Epithelial cell of esophagus (primary cell): ENCODE data around the gene ZNF830.
"Not testable (repeated sequence)": the region's sequence is repeated elsewhere in the genome, so short reads cannot be mapped to it uniquely, and the experiment has no call there.

Source experiments
- DNase-seq: peaks from one replicate; pipeline ENCODE4 v3.0.0; 2010; ENCODE audit warnings: low read depth
- H3K4me3 ChIP-seq: 2 replicates; pipeline ENCODE4 v1.5.1; 2011; ENCODE audit warnings: mild to moderate bottlenecking, low read length, control low read depth
- TF ChIP-seq, protein P1 (sequence below): IDR thresholded peaks from 2 replicates; pipeline ENCODE4 v1.5.1; 2011; ENCODE audit warnings: low read depth, mild to moderate bottlenecking, low read length, control low read depth, inconsistent platforms; ENCODE audit not compliant: insufficient read depth; ENCODE audit errors: missing control alignments

ZNF830 gene

DNA sequence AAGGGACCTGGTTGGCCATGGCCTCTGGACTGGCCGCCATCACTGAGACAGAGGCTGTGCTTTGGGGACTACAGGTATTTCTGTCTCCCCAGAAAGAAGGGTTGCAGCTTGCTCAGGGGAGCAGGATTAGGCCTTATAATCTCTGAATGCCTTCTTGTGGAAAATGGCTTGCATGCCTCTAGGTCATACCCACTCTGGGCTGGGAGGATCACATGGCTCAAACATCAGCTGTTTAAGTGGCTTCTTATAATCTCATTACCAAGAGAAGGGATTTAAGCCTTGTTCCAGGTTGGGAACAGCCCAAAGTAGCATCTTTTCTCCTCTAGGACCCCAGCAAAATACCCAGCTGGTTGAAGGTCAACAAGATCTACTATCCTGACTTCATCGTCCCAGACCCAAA is 38.1 kb downstream of the ZNF830 start:
- H3K4me3 ChIP-seq, result no peak overlapping the region

DNA sequence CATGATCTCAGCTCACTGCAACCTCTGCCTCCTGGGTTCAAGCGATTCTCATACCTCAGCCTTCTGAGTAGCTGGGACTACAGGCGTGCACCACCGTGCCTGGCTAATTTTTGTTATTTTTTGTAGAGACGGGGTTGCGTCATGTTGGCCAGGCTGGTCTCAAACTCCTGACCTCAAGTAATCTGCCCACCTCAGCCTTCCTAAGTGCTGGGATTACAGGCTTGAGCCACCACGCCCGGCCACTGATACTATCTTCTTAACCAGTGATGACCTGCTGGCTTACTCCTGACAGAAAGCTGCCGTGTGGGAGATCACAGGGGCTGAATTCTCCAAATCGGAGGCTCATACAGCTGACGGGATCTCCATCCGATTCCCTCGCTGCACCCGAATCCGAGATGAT is 39.6 kb downstream of the ZNF830 start:
- not testable (repeated sequence) for H3K4me3 ChIP-seq, DNase-seq

More for the DNA sequence above, 38.1 kb downstream of the ZNF830 start:
- TF ChIP-seq, protein P1, sequence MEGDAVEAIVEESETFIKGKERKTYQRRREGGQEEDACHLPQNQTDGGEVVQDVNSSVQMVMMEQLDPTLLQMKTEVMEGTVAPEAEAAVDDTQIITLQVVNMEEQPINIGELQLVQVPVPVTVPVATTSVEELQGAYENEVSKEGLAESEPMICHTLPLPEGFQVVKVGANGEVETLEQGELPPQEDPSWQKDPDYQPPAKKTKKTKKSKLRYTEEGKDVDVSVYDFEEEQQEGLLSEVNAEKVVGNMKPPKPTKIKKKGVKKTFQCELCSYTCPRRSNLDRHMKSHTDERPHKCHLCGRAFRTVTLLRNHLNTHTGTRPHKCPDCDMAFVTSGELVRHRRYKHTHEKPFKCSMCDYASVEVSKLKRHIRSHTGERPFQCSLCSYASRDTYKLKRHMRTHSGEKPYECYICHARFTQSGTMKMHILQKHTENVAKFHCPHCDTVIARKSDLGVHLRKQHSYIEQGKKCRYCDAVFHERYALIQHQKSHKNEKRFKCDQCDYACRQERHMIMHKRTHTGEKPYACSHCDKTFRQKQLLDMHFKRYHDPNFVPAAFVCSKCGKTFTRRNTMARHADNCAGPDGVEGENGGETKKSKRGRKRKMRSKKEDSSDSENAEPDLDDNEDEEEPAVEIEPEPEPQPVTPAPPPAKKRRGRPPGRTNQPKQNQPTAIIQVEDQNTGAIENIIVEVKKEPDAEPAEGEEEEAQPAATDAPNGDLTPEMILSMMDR, result no peak
- no peak for DNase-seq

DNA sequence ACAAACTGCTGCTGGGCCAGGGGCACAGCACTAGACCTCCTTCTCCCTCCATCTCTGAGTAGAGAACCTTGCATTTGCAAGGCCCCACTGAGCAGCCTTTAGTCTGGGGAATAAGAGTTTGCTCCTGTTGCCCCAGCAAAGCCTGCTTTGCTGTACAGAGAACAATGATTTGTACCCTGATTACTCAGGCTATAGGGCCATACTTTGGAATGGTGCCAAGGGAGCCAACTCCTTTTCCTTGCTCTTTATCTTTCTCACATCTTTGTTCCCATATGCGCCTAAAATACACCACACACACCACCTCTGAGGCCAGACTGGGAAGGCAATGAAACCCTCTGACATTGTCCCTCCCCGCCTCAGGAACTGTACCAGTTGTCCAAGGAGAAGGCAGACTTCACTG is 40.2 kb downstream of the ZNF830 start:
- no peak for DNase-seq
- no peak overlapping the region for H3K4me3 ChIP-seq
- TF ChIP-seq, protein P1, result no peak

DNA sequence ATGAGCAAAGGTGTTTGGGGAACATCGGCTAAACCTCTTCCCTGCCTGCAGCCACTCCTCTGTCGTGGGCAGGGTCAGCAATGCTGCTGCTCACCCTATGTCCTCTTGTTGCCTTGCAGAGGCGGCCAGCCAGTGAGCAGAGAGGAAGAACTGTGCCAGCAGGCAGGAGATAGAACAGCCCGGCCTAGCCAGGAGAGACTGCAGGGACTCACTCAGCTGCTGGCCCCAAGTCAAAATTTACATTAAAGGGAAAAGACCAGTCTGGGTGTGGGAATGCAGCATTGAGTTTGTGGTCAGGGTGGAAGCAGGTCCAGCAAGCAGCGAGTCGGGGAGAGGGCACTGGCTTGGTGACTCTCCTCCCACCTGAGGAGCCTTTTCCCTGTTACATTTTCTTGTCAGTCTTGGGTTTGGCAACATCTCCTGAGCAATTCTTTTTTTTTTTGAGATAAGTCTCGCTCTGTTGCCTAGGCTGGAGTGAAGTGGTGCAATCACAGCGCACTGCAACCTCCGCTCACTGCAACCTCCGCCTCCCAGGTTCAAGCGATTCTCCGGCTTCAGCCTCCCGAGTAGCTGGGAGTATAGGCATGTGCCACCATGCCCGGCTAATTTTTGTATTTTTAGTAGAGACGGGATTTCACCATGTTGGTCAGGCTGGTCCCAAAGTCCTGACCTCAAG is 41.7 kb downstream of the ZNF830 start:
- H3K4me3 ChIP-seq, result no peak overlapping the region
- DNase-seq, result no peak
- TF ChIP-seq, protein P1, result no peak

DNA sequence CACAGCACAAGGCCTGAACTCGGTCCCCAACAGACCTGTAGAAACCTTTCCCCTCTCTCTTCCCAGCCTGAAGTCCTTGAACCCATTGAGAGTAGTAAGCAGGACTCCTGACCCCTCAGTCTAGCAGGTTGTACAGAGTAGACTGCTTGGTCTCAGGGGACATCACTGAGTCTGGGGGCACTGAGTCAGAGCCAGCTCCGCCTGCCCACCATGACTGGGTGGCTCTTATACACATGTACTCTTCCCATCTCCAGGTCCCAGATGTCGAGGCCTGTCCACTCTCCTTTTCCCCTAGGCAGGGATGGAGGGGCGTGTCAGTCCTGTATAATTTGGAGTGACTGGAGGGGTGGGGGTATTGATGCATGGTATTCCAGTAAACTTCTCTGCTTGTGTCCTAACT is 42.4 kb downstream of the ZNF830 start:
- no peak overlapping the region for H3K4me3 ChIP-seq
- DNase-seq, result no peak
- TF ChIP-seq, protein P1, result no peak

DNA sequence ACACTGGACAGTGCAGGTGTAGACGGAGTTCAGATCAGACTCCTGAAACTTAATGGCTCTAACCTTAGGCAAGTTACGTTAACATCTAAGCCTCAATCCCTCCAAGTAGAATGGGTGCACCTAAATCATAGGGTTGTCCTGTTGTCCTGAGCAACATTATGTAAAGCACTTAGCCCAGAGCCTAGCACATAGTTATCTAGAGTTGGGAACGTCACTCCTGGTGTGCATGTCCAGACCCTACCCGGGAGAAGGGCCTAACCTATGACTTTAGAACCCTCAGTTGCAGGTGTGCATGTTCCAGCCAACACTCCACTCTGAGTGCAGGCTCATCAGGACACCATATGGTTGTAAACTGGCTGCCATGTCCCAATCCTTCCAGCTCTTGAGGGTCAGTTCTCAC is 45.0 kb downstream of the ZNF830 start:
- no peak overlapping the region for H3K4me3 ChIP-seq
- no peak for DNase-seq
- TF ChIP-seq, protein P1, result no peak

DNA sequence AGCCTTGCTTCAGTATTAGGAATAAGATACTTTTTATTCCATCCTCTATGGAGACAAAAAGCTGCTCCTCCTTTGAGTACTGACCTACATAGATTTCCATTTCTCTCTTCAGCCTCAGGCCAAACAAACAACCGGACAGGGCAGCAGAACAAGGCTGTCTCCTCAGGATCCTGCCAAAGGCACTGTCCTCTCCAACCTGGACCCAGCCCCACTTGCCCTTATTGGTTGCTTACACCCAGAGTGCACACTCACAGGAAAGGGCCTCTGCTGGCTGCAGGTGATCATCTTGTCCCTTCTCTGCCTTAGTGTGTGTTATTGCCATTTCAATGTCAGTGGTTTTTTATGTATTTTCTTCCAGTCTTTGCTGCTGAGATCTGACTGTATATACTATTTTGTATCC is 45.6 kb downstream of the ZNF830 start:
- no peak overlapping the region for H3K4me3 ChIP-seq
- TF ChIP-seq, protein P1, result no peak
- no peak for DNase-seq

DNA sequence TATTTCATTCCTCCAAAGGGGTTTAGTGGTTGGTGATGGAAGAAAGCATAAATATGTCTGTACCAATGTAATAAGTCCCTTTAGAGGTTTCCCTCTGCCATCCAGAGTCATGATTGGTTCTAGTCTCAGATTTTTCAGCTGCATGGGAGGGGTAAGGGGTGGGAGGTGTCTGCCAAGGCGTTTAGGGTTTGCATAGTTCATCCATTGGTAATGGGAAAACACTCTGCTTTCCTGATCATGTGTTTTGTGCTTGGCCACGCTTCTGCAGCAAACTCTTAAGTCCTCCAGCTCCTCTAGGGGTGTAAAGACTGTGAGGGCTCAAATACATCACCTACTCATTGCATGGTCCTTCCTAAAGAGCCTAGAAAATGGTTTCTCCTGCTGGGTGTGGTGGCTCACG is 48.8 kb downstream of the ZNF830 start:
- TF ChIP-seq, protein P1, result no peak
- no peak for DNase-seq

More for the DNA sequence above, 48.8 kb downstream of the ZNF830 start:
- no peak overlapping the region for H3K4me3 ChIP-seq
